GM19395 (cell line): ENCODE measurements around the gene HSDL1.
A peak's percentile ranks its signal among the peaks of the same experiment; 100 is the strongest.

Source experiments
- ATAC-seq: cut with Tn5 transposase; IDR thresholded peaks from one replicate; pipeline ENCODE4 v1.9.1; 2021; ENCODE audit warnings: mild to moderate bottlenecking, moderate library complexity; ENCODE audit not compliant: unreplicated experiment

HSDL1 gene

GRCh38 chr16:84144859-84145639 lies at the start of gene HSDL1, which contains the start of gene DNAAF1:
Gene HSDL1, minus strand, starts transcription at chr16:84145177. Its CDS starts 13,856 bp downstream, at chr16:84131321.
Gene DNAAF1, plus strand, starts transcription at chr16:84145308. Its CDS starts 133 bp downstream, at chr16:84145441.
- ATAC-seq = peak; percentile 68

GRCh38 chr16:84194018-84194417 lies 49.0 kb upstream of the HSDL1 start:
- no peak for ATAC-seq

DNA sequence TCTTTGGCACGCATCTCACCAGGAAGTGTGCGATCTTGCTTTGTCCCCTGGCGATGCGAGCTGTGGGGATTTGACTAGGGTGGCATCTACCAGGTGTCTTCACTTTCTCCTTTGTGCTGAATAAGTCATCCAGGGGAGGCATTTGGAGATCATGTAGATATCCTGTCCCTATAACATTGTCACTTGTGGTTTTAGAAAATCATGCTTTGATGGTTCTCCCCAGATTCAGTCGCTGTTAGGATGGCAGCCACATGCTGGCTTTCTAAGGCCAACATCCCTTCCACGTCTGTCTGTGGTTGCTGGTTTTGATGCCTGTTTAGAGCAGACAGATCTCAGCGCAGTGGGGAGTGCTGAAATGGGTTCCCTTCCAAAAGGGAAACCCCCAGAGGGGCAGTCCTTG lies 48.5 kb upstream of the HSDL1 start:
- no peak for ATAC-seq

DNA sequence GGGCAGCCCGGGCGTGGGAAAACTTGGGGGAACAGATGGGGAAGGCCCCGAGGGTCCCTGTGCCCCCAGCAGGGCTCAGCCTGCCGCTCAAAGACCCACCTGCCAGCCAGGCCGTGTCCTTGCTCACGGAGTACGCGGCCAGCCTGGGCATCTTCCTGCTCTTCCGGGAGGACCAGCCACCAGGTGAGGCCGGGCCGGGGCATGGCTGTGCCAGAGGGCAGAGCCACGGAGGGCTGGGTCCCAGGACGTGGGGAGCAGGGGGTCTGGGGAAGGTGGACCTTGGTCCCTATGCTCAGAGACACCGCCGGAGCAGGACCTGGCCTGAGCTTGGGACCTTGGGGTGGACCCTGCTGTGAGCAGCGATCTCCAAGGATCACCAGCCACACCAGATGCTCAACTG lies 46.5 kb upstream of the HSDL1 start:
- no peak for ATAC-seq

GRCh38 chr16:84190731-84191388 lies 45.9 kb upstream of the HSDL1 start, which contains the start of gene ADAD2:
Gene ADAD2, plus strand, starts transcription at chr16:84191157. Its CDS starts 74 bp downstream, at chr16:84191231.
- no peak for ATAC-seq

DNA sequence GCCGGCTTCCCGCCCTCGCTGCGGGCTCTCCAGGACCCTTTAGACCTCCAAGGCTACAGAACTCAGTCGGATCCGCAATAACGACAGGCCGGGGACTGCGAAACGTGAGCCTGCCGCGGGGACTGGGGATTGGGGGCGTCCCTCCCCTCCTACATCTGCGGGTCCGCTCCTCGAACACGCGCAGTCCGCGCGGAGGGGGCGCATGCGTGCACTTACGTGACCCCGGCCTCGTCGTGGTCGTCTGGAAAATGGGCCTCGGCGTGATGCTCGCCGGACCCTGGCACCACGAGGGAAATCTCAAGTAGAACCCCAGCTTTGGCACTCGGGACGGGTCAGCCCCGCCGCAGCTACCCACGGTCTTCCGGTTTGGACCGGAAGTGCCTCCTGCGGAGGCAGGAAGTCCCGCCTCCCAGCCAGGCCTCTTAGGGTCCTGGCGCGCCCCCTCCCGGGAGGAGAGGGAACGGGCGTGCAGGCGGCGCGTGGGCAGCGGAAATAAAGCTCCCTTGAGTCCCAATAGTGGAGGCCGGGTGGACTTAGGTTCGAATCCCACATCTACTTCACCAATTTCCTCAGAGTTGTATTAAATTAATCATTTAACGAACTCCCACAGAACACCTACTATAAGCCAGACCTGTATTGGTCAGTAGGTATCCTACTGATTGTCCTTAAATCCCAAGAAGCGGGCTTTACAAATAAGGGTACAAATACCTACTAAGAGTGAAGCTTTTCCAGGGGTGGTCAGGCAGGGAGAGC lies 41.9 kb upstream of the HSDL1 start, which contains the start of gene TAF1C:
TAF1C (minus strand) TSS at position 373 of the 753 bp plus-strand sequence. CDS start 2,069 bp downstream, outside the sequence.
- peak; percentile 98 for ATAC-seq

GRCh38 chr16:84184775-84185174 lies 39.8 kb upstream of the HSDL1 start:
- ATAC-seq = no peak

- no peak for ATAC-seq
Measured at GRCh38 chr16:84183911-84184591, 39.1 kb upstream of the HSDL1 start.

DNA sequence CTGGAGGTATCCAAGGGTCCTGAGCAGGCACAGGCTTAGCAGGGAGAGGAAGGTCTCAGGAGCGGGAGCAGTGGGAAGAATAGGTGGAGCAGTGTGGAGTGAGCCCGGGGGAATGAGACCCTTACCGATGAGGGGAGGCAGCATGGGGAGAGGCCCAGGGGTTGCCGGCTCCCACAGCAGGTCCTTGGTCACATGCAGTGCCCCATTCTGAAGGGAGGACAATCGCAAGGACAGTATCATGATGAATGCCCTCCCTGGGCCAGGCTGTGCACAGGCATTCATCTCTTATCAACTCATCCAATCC lies 38.5 kb upstream of the HSDL1 start:
- ATAC-seq = no peak

GRCh38 chr16:84182680-84183571 lies 37.9 kb upstream of the HSDL1 start:
- ATAC-seq = no peak

DNA sequence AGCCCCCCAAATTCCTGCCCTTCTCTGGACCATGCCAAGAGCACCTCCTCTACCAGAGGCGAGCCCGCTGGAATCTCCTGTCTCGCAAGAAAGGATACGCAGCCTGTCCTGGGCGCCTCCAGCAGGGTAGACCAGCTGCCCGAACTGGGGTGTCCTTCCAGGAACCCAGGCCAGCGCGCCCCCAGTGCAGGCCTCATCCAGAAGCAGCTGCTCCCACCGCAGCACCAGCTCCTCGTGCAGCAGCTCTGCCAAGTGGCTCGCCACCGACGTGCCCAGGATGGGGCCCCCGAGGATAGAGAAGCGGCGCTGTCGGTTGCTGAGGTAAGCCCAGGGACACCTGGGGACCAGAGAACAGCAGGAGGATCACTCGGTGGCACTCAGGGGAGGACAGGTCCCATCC lies 37.1 kb upstream of the HSDL1 start:
- no peak for ATAC-seq

GRCh38 chr16:84181144-84181915 lies 36.4 kb upstream of the HSDL1 start:
- ATAC-seq = no peak

DNA sequence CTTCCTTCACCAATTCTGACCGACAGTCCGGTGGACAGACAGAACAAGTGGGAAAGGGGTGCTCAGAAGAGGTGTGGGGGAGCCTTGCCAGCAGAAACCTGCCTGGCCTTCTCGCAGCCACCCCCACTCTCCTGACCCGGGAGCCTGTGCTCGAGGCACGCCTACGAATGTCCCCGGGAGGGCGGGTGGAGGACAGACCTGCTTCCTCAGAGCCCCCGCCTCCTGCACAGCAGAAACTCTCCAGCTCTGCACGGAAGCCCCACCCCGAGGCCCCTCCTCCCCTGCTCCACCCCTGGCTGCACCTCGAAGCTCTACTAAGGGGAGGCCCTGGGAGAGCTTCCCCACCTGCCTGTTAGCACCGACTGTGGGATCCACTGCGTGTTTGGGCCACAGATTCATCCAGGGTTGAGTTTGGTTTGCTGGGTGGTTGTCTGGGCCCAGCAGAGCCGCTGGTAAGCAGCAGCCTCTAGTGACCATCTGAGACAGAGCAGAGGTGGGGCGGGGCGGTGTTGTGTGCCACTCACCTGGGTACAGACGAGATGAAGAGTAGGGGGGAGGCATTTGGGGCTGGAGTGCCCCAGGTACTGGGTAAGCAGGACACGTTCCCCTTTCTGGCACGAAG lies 35.7 kb upstream of the HSDL1 start:
- no peak for ATAC-seq

- no peak for ATAC-seq
Measured at GRCh38 chr16:84179612-84180320, 34.8 kb upstream of the HSDL1 start.

- ATAC-seq = no peak
Measured at GRCh38 chr16:84178892-84179611, 34.1 kb upstream of the HSDL1 start.

DNA sequence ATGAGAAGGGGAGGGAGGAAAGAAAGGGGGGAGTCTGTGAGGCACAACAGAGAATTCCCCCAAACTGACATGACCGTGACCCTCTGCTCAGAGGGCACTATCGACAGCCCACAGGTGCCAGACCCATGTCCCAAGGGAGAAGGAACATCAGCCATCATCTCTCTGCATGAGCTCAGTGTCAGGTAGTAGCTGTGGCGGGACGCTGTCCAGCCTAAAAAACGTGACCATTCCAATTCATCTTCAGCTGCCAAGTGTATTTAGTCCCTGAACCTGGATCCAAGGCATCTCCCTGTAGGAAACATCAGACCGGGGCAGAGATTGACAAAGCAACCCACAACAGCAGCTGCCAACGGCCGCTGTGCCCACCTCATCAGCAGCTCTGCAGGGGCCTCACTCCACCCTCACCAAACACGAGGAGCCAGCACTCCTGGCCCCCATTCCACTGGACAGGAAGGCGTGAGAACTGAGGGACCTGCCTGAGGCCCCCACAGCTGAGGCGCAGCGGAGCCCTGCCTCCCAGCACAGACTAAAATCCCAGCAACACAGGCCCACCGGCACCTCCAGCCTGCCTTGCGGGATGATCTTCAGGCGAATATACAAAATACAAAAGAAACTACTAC lies 33.3 kb upstream of the HSDL1 start:
- no peak for ATAC-seq

DNA sequence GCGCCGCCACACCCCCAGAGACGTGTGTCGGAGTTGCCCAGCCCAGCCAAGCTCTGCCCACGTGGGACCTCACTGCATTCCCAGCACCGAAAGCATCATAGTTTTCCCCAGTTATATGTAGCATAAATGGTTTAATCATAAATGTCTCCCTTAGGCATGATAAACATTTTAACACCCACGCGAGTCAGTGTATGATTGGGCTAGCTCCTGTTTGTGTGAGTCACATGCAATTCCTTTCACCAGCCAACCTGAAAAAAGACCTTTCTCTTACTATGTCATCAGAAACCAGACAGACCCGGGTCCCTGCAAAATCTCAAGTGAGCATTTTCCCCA lies 32.7 kb upstream of the HSDL1 start:
- ATAC-seq = no peak
